Memory B cell (primary cell): Measurements from ENCODE around the gene FNBP1.
A peak's percentile ranks its signal among the peaks of the same experiment; 100 is the strongest.

Source experiments
- ATAC-seq: fragments of 150-1000 bp; cut with Tn5 transposase; 2 replicates; pipeline ENCODE4 v1.10.0; 2021; ENCODE audit warnings: low read depth, mild to moderate bottlenecking, moderate library complexity
- DNase-seq, 2 donors: peaks; one replicate each; pipeline ENCODE4 v3.0.0; 2022; ENCODE audit warnings: low spot score in 2 of 2
- H3K27ac Mint-ChIP-seq: one replicate; pipeline ENCODE4 v1.8.0; 2022; ENCODE audit warnings: mild to moderate bottlenecking, moderate library complexity, mixed read lengths
- H3K27me3 Mint-ChIP-seq: one replicate; pipeline ENCODE4 v1.8.0; 2022; ENCODE audit warnings: mixed read lengths
- H3K36me3 Mint-ChIP-seq: one replicate; pipeline ENCODE4 v1.8.0; 2022; ENCODE audit warnings: mild to moderate bottlenecking, mixed read lengths
- H3K4me1 Mint-ChIP-seq: one replicate; pipeline ENCODE4 v1.8.0; 2022; ENCODE audit warnings: mixed read lengths
- H3K4me3 Mint-ChIP-seq: one replicate; pipeline ENCODE4 v1.8.0; 2022; ENCODE audit warnings: mild to moderate bottlenecking, moderate library complexity, mixed read lengths
- H3K9me3 Mint-ChIP-seq: one replicate; pipeline ENCODE4 v1.8.0; 2022; ENCODE audit warnings: mixed read lengths

FNBP1 gene

GRCh38 chr9:130042885-130043653 lies at the start of gene FNBP1:
Gene FNBP1, minus strand, starts transcription at chr9:130043189. Its CDS starts 214 bp downstream, at chr9:130042975.
- H3K27ac Mint-ChIP-seq = peak within 1 kb of the TSS; percentile 99
- H3K4me1 Mint-ChIP-seq = peaks cover 36% of the 10 kb centered on the region
- DNase-seq (peak; percentile 77 to 78), ATAC-seq (peak; percentile 63)
- H3K36me3 Mint-ChIP-seq = peaks cover 3% of the 10 kb centered on the region
- no peaks in the 10 kb centered on the region for H3K9me3 Mint-ChIP-seq
- peak within 1 kb of the TSS; percentile 97 for H3K4me3 Mint-ChIP-seq
- H3K27me3 Mint-ChIP-seq = no peaks in the 10 kb centered on the region

GRCh38 chr9:130090915-130091314 lies 47.9 kb upstream of the FNBP1 start:
- peaks cover 26% of the 10 kb centered on the region for H3K36me3 Mint-ChIP-seq
- no peaks in the 10 kb centered on the region for H3K9me3 Mint-ChIP-seq
- ATAC-seq (no peak), DNase-seq (no peak)
- H3K27me3 Mint-ChIP-seq = no peaks in the 10 kb centered on the region
- no peaks in the 10 kb centered on the region for H3K4me1 Mint-ChIP-seq
- no peak overlapping the region for H3K4me3 Mint-ChIP-seq
- H3K27ac Mint-ChIP-seq = no peak overlapping the region

- no peak for ATAC-seq
- H3K36me3 Mint-ChIP-seq = peaks cover 22% of the 10 kb centered on the region
- no peak for DNase-seq
- H3K27me3 Mint-ChIP-seq = no peaks in the 10 kb centered on the region
- H3K4me1 Mint-ChIP-seq = no peaks in the 10 kb centered on the region
- no peak overlapping the region for H3K4me3 Mint-ChIP-seq
- no peak overlapping the region for H3K27ac Mint-ChIP-seq
- H3K9me3 Mint-ChIP-seq = no peaks in the 10 kb centered on the region
Observed at GRCh38 chr9:130089141-130089540, 46.2 kb upstream of the FNBP1 start.

- Mint-ChIP-seq H3K36me3 (peaks cover 22% of the 10 kb centered on the region), H3K27ac (no peak overlapping the region), H3K9me3 (no peaks in the 10 kb centered on the region), H3K4me1 (no peaks in the 10 kb centered on the region), H3K4me3 (no peak overlapping the region), H3K27me3 (no peaks in the 10 kb centered on the region)
- no peak for DNase-seq
- no peak for ATAC-seq
Observed at GRCh38 chr9:130088051-130088450, 45.1 kb upstream of the FNBP1 start.

- no peak overlapping the region for H3K4me3 Mint-ChIP-seq
- no peak overlapping the region for H3K27ac Mint-ChIP-seq
- no peaks in the 10 kb centered on the region for H3K9me3 Mint-ChIP-seq
- ATAC-seq = no peak
- no peak for DNase-seq
- H3K36me3 Mint-ChIP-seq = peaks cover 14% of the 10 kb centered on the region
- no peaks in the 10 kb centered on the region for H3K27me3 Mint-ChIP-seq
- no peaks in the 10 kb centered on the region for H3K4me1 Mint-ChIP-seq
Observed at GRCh38 chr9:130084337-130084736, 41.3 kb upstream of the FNBP1 start.

GRCh38 chr9:130078547-130078946 lies 35.6 kb upstream of the FNBP1 start:
- peaks cover 16% of the 10 kb centered on the region for H3K36me3 Mint-ChIP-seq
- no peak for DNase-seq
- no peaks in the 10 kb centered on the region for H3K27me3 Mint-ChIP-seq
- no peak overlapping the region for H3K27ac Mint-ChIP-seq
- H3K4me3 Mint-ChIP-seq = no peak overlapping the region
- no peaks in the 10 kb centered on the region for H3K9me3 Mint-ChIP-seq
- H3K4me1 Mint-ChIP-seq = peaks cover 2% of the 10 kb centered on the region
- no peak for ATAC-seq

- no peaks in the 10 kb centered on the region for H3K27me3 Mint-ChIP-seq
- ATAC-seq = no peak
- H3K9me3 Mint-ChIP-seq = no peaks in the 10 kb centered on the region
- no peak for DNase-seq
- no peak overlapping the region for H3K4me3 Mint-ChIP-seq
- H3K4me1 Mint-ChIP-seq = peaks cover 10% of the 10 kb centered on the region
- H3K27ac Mint-ChIP-seq = peak overlapping the region; percentile 36
- peaks cover 13% of the 10 kb centered on the region for H3K36me3 Mint-ChIP-seq
Observed at GRCh38 chr9:130073373-130073772, 30.4 kb upstream of the FNBP1 start.

- Mint-ChIP-seq H3K4me1 (peaks cover 10% of the 10 kb centered on the region), H3K27ac (peak overlapping the region; percentile 36), H3K4me3 (no peak overlapping the region), H3K9me3 (no peaks in the 10 kb centered on the region), H3K36me3 (peaks cover 9% of the 10 kb centered on the region), H3K27me3 (no peaks in the 10 kb centered on the region)
- no peak for DNase-seq
- ATAC-seq = no peak
Observed at GRCh38 chr9:130072515-130073235, 29.7 kb upstream of the FNBP1 start.

- H3K9me3 Mint-ChIP-seq = no peaks in the 10 kb centered on the region
- H3K27me3 Mint-ChIP-seq = no peaks in the 10 kb centered on the region
- H3K4me3 Mint-ChIP-seq = no peak overlapping the region
- peaks cover 12% of the 10 kb centered on the region for H3K4me1 Mint-ChIP-seq
- H3K27ac Mint-ChIP-seq = peak overlapping the region; percentile 31
- H3K36me3 Mint-ChIP-seq = peaks cover 5% of the 10 kb centered on the region
- ATAC-seq = no peak
- no peak for DNase-seq
Observed at GRCh38 chr9:130069048-130069447, 26.1 kb upstream of the FNBP1 start.

- DNase-seq (no peak), ATAC-seq (no peak)
- H3K9me3 Mint-ChIP-seq = no peaks in the 10 kb centered on the region
- no peak overlapping the region for H3K27ac Mint-ChIP-seq
- H3K27me3 Mint-ChIP-seq = no peaks in the 10 kb centered on the region
- no peak overlapping the region for H3K4me3 Mint-ChIP-seq
- peaks cover 2% of the 10 kb centered on the region for H3K36me3 Mint-ChIP-seq
- peaks cover 22% of the 10 kb centered on the region for H3K4me1 Mint-ChIP-seq
Observed at GRCh38 chr9:130064621-130065020, 21.6 kb upstream of the FNBP1 start.

- Mint-ChIP-seq H3K36me3 (peaks cover 6% of the 10 kb centered on the region), H3K27ac (no peak overlapping the region), H3K4me1 (peaks cover 21% of the 10 kb centered on the region), H3K4me3 (no peak overlapping the region), H3K27me3 (no peaks in the 10 kb centered on the region), H3K9me3 (no peaks in the 10 kb centered on the region)
- ATAC-seq (no peak), DNase-seq (no peak)
Observed at GRCh38 chr9:130062750-130063149, 19.8 kb upstream of the FNBP1 start.

GRCh38 chr9:130060296-130060695 lies 17.3 kb upstream of the FNBP1 start:
- Mint-ChIP-seq H3K27me3 (no peaks in the 10 kb centered on the region), H3K27ac (no peak overlapping the region), H3K36me3 (peaks cover 6% of the 10 kb centered on the region), H3K4me1 (peaks cover 21% of the 10 kb centered on the region), H3K9me3 (no peaks in the 10 kb centered on the region), H3K4me3 (no peak overlapping the region)
- DNase-seq (no peak), ATAC-seq (no peak)

GRCh38 chr9:130058887-130059286 lies 15.9 kb upstream of the FNBP1 start:
- H3K4me1 Mint-ChIP-seq = peaks cover 22% of the 10 kb centered on the region
- no peaks in the 10 kb centered on the region for H3K9me3 Mint-ChIP-seq
- no peak for ATAC-seq
- DNase-seq = no peak
- no peaks in the 10 kb centered on the region for H3K27me3 Mint-ChIP-seq
- no peak overlapping the region for H3K27ac Mint-ChIP-seq
- no peak overlapping the region for H3K4me3 Mint-ChIP-seq
- peaks cover 4% of the 10 kb centered on the region for H3K36me3 Mint-ChIP-seq

- no peak overlapping the region for H3K27ac Mint-ChIP-seq
- no peak for DNase-seq
- peaks cover 22% of the 10 kb centered on the region for H3K4me1 Mint-ChIP-seq
- no peak for ATAC-seq
- H3K36me3 Mint-ChIP-seq = peaks cover 4% of the 10 kb centered on the region
- H3K27me3 Mint-ChIP-seq = no peaks in the 10 kb centered on the region
- no peak overlapping the region for H3K4me3 Mint-ChIP-seq
- no peaks in the 10 kb centered on the region for H3K9me3 Mint-ChIP-seq
Observed at GRCh38 chr9:130058154-130058553, 15.2 kb upstream of the FNBP1 start.
